Measurements from ENCODE around the gene OGDH. TPM values are rescaled to one million over a fixed set of nuclear protein-coding genes. Genes with fewer than 3 reads are reported as not detected.

OGDH gene
- total and polyA plus RNA-seq, 8 donors = 46.6 to 184 (median 56.1) TPM

GRCh38 chr7:44572771-44573170 is 33.7 kb upstream of the OGDH start:
- intact Hi-C loops (cut with DNase I) = no loop called here
- Histone ChIP-seq H3K9me3 (no peaks in the 10 kb centered on the region), H3K36me3 (peaks cover 3 to 67% of the 10 kb centered on the region in 2 donors), H3K27me3 (no peaks in the 10 kb centered on the region), H3K4me1 (peaks cover 15 to 39% of the 10 kb centered on the region in 2 donors), H3K4me3 (peak overlapping the region; percentile 96 to 99), H3K27ac (peak overlapping the region in 1 of 2 donors; percentile 91)
- no peak for DNase-seq
- no peak for TF ChIP-seq CTCF (IDR thresholded peaks at IDR 0.05)
- ATAC-seq = no peak

- Histone ChIP-seq H3K27ac (peak within 1 kb of the TSS; percentile 77 to 91), H3K9me3 (no peaks in the 10 kb centered on the region), H3K4me1 (peaks cover 15 to 39% of the 10 kb centered on the region in 2 donors), H3K36me3 (peaks cover 3 to 67% of the 10 kb centered on the region in 2 donors), H3K27me3 (no peaks in the 10 kb centered on the region), H3K4me3 (peak within 1 kb of the TSS; percentile 96 to 99)
- no peak for TF ChIP-seq CTCF (IDR thresholded peaks at IDR 0.05)
- DNase-seq = peak; percentile 93 to 97 (median 96)
- intact Hi-C loops (cut with DNase I) = no loop called here
- peak; percentile 97 for ATAC-seq
These were observed 32.8 kb upstream of the OGDH start, which contains the start of gene DDX56 for GRCh38 chr7:44573464-44574286. Gene DDX56 (minus strand): TSS chr7:44573908. CDS start chr7:44573895, 13 bp downstream.

DNA sequence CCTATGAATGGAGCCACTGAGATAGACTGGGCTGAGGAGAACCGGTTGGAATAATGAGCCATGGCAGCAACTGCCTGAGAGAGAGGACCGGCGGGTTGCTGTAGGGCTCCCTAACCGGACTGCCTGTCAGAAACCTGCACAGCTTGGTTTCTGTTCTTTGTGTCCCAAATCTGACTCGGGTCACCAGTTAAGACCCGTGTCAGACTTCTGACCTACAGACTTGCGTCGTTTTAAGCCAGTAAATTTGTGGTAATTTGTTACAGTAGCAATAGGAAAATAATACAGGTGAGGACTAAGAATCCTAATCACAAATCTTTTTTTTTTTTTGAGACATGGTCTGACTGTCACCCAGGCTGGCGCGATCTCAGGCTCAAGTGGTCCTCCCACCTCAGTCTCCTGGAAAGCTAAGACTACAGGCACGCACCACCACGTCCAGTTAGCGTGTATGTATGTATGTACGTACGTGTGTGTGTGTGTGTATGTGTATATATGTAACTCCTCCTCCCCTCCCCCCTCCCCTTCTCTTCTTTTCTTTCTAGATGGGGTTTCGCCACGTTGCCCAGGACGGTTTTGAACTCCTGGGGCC is 32.0 kb upstream of the OGDH start:
- intact Hi-C loops (cut with DNase I) = no loop called here
- peak overlapping the region; percentile 77 to 91 for H3K27ac ChIP-seq
- DNase-seq = no peak
- peaks cover 15 to 39% of the 10 kb centered on the region in 2 donors for H3K4me1 ChIP-seq
- ATAC-seq = no peak
- no peaks in the 10 kb centered on the region for H3K27me3 ChIP-seq
- peaks cover 3 to 67% of the 10 kb centered on the region in 2 donors for H3K36me3 ChIP-seq
- no peak for TF ChIP-seq CTCF (IDR thresholded peaks at IDR 0.05)
- peak overlapping the region; percentile 96 to 99 for H3K4me3 ChIP-seq
- H3K9me3 ChIP-seq = no peaks in the 10 kb centered on the region

DNA sequence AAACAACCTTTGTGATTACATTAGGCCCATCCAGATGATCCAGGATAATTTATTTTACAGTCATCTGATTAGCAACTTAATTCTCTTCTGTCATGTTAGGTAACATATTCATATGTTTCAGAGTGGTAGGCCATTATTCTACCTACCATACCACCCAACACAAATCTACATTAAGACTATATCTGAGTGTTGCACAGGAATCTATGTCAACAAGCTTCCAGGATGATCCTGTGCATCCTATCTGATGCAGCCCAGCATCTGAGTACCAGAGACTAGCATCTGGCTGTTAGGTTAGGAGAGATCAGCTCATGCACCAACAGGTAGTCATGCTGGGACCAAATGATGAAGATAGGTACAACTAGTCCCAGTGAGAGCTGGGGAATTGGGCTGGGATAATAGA is 31.4 kb upstream of the OGDH start:
- Histone ChIP-seq H3K4me1 (peaks cover 15 to 46% of the 10 kb centered on the region in 2 donors), H3K27me3 (no peaks in the 10 kb centered on the region), H3K36me3 (peaks cover 3 to 67% of the 10 kb centered on the region in 2 donors), H3K4me3 (peak overlapping the region in 1 of 2 donors; percentile 99), H3K9me3 (no peaks in the 10 kb centered on the region), H3K27ac (no peak overlapping the region)
- TF ChIP-seq CTCF (IDR thresholded peaks at IDR 0.05) = no peak
- ATAC-seq (no peak), DNase-seq (no peak)
- intact Hi-C loops (cut with DNase I) = no loop called here

GRCh38 chr7:44576228-44576627 is 30.2 kb upstream of the OGDH start:
- intact Hi-C loops (cut with DNase I) = no loop called here
- no peak for TF ChIP-seq CTCF (IDR thresholded peaks at IDR 0.05)
- H3K36me3 ChIP-seq = peaks cover 3 to 62% of the 10 kb centered on the region in 2 donors
- H3K4me3 ChIP-seq = no peak overlapping the region
- H3K27ac ChIP-seq = no peak overlapping the region
- ATAC-seq (no peak), DNase-seq (no peak)
- H3K4me1 ChIP-seq = peaks cover 21 to 58% of the 10 kb centered on the region in 2 donors
- H3K27me3 ChIP-seq = no peaks in the 10 kb centered on the region
- no peaks in the 10 kb centered on the region for H3K9me3 ChIP-seq
